NOMO-1 (cell line): Measurements from ENCODE around the gene SPSB1.
A peak's percentile ranks its signal among the peaks of the same experiment; 100 is the strongest.
"Not testable (repeated sequence)": the region's sequence is repeated elsewhere in the genome, so short reads cannot be mapped to it uniquely, and the experiment has no call there.

Experiments used
- DNase-seq, 2 experiments: peaks; one replicate each; lab custom pipeline; 2025; ENCODE audit not compliant: unreplicated experiment in 2 of 2; lab: John Stamatoyannopoulos, UW

Gene SPSB1

DNA sequence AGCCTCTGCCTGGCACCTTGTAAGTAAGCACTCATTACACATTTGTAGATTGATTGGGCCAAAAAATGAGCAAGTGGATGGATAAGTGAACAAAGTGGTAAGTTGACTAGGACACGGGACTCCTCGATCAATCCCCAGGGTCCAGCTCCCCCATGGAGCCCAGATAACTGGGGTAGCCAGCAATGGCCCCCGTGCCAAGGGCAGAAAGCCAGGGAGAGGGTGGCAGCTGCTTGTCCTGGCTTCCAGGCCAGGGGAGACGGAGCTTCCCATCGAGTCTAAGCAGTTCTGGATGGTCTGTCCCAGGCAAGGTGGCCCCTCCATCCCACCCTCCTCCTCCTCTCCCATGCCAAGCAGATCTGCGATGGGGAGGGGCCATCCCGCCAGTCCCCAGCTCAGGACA lies 91.4 kb downstream of the SPSB1 start:
- DNase-seq = no peak

DNA sequence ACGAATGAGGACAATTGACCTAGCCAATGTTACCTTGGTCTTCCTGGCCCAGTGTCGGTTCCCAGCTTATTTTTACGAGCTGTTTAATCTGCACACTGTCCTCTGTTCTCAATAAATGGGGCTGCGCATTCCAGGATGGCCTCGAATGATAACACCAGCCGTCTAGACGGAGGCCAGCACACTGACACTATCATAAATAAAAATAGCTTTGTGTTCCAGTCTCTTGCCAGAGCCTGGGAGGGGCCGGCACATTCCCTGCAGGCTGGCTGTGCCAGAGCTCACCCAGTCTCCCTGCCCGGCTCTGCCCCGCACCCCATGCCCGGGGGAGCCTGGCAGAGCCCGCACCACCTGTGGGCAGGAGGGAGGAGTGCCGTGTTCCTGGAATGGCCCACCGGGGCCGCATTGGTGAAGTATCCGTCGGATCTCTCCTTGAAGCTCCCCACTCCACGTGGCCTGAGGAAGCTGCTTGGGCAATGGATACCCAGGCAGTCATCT lies 92.1 kb downstream of the SPSB1 start:
- no peak for DNase-seq

DNA sequence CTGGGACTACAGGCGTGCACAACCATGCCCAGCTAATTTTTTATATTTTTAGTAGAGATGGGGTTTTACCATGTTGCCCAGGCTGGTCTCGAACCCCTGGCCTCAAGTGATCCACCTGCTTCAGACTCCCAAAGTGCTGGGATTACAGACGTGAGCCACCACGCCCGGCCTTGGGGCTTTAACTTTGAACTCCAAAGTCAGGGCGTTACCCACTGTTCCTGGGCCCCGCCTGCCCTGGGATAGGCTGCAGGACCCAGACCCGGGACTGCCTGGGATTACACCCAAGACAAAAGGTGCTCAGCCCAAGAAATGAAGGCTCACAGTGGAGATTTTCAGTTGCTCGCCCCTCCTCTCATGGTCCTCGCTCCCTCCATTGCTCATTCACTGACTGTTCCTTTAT lies 92.7 kb downstream of the SPSB1 start:
- DNase-seq = not testable (repeated sequence)

DNA sequence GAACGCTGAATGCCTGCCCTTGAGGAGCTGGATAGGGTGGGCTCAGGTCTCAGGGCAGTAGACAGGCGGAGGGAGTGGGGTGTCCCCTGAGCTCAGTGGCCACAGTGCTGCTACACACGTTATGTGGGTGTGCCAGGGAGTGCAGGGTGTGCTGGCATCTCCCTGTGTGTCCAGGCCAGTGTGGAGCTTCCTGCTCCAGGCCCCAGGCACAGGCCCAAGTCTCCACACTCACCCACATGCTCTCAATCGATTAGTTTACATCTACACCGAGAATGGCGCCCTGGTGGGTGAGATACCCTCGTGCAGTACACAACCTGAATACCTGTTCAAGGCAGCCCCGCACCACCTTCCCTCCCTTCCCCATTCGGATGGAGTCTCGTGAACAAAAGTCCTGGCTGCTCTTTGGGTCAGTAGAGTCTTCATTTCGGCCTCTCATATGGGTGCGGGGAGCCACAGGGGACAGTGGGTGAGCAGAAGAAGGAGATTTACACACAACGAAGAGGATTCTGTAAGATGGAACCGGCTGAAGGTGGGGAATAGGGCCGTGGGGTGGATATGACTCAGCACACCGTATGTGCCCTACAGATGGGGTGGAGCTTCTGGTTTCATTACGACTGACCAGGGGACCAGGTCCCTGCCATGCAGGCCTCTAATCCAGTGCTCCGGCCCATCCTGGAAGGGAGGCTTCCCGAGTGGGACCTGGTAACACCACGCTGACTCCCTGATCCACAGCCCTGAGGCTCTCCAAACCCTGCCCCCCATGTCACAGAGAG lies 93.3 kb downstream of the SPSB1 start:
- DNase-seq = no peak

DNA sequence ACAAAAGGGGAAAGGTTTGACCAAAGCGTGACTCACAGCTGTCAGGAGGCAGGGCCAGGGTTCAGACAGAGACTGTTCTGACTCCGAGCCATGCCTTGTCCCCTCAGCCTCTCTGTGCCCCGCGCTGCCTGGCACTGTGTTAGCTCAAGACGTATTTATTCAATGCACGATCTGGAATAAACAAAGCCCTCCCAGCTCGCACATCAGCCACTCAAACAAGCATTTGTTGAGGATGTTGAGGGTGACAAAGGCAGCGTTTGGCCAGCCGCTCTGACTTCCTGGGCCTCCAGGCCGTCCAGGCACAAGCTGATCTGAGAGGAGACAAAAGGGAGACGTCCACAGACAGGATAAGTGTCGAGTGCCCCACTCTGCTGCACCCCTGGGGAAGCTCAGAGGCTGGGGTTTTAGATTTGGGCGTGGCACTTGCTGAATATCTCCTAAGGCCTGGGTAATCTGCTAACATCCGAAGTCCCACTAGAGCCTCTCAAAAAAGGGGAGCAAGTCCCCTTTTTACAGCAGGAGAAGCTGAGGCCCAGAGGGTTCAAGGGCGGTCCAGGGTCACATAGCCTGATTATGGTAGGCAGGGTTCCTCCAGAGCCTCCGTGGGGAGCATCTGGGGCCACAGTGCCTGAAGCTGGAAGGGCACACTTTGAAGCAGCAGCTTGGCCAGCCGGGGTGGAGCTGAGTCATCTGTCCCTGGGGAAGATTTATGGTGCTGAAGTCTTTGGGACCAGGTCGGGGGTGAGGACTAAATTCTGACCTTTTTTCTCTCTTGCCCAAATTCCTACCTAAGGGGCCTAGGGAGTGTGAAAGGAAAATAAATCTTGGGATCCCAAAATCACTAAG lies 95.9 kb downstream of the SPSB1 start:
- no peak for DNase-seq

DNA sequence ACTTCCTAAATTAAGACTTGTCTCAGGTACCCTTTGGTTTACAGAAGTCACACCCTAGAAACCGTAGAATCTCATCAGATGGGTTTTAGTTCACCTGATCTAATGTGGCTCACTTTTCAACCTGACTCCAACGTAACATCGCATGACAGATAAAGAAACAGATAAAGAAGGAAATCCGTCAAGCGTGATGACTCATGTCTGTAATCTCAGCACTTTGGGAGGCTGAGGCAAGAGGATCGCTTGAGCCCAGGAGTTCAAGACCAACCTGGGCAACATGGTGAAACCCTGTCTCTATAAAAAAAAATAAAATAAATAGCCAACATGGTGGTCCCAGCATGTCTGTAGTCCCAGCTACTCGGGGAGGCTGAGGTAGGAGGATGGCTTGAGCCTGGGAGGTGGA lies 97.3 kb downstream of the SPSB1 start:
- no peak for DNase-seq

DNA sequence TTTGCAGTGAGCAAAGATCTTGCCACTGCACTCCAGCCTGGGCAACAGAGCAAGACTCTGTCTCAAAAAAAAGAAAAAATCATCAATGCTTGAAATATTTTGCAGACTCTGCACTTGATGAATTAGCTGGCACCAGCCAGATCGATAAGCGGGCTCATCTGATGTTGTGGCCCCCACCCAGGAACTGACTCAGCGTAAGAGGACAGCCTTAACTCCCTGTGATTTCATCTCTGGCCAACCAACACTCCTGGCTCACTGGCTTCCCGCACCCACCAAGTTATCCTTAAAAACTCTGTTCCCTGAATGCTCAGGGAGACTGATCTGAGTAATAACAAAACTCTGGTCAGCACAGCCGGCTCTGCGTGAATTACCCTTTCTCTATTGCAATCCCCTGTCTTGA lies 98.9 kb downstream of the SPSB1 start:
- no peak for DNase-seq

DNA sequence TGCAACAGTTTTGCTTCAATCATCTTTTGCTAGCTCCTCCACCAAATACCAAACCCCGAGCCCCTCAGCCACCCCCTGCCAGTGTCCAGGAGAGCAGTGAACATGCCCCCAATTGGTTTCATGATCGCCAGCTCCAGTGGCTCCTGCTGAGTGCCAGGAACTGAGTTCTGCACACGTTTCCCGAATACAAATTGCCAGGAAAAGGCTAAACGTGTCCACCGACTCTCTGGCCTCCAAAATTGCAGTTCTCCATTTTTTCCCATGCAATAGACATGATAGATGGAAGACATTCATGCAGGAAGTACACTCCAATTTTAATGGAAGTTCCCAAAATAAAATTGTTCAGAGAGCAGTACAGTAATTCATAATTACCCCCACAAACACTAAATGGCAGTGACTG lies 101.3 kb downstream of the SPSB1 start:
- DNase-seq = no peak

DNA sequence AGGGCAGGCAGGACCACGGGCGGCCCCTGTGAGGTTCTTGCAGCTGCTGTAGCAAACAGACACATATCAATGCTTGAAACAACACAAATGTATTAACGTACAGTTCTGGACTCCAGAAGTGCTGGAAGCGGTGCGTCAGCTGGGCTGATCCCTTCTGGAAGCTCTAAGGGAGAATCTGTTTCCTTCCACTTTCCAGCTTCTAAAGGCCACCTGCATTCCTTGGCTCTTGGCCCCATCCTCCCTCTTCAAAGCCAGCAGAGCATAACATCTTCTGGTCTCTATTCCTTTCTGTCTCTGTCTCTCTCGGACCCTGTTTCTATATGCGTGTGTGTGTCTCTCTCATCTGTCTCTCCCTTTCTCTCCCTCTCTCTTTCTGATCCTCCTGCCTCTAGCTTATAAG lies 102.3 kb downstream of the SPSB1 start:
- DNase-seq = no peak

DNA sequence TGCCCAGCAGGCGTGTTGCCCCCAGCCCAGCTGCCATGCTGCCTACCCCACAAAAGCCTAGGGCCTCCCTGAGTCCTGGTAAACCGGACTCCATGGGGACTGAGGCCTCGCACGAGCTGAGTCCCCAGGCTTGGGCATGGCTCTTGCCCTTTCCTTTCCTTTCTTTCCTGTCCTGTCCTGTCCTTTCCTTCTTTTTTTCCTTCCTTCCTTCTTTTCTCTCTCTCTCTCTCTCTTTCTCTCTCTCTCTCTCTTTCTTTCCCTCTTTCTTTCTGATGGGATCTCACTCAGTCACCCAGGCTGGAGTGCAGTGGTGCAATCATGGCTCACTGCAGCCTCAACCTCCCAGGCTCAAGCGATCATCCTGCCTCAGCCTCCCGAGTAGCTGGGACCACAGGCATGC lies 104.4 kb downstream of the SPSB1 start:
- no peak for DNase-seq

DNA sequence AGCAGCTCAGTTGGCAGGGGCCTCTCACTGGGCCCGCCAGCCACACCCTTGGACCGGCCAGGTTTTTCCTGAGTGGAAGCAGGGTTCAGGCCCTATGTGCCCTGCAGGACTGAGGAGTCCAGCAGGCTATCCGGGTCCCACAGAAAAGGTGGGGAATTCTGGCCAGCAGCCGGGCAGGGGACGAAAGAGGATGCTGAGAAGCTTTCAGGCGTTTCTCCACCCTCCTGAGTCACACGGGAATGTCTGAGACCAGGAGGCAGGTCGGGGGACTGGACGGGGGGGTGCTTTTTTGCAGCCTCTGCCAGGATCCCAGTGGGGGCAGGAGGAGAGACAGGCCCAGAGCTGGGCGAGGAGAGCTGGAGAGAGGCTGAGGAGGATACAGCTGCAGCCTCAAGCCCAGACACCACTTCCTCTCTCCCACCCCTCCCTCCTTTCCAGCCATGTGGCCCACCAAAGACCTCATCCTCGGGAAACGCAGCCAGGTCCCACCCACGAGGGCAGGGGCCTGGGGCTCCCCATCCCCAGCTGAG lies 105.4 kb downstream of the SPSB1 start:
- DNase-seq = no peak

DNA sequence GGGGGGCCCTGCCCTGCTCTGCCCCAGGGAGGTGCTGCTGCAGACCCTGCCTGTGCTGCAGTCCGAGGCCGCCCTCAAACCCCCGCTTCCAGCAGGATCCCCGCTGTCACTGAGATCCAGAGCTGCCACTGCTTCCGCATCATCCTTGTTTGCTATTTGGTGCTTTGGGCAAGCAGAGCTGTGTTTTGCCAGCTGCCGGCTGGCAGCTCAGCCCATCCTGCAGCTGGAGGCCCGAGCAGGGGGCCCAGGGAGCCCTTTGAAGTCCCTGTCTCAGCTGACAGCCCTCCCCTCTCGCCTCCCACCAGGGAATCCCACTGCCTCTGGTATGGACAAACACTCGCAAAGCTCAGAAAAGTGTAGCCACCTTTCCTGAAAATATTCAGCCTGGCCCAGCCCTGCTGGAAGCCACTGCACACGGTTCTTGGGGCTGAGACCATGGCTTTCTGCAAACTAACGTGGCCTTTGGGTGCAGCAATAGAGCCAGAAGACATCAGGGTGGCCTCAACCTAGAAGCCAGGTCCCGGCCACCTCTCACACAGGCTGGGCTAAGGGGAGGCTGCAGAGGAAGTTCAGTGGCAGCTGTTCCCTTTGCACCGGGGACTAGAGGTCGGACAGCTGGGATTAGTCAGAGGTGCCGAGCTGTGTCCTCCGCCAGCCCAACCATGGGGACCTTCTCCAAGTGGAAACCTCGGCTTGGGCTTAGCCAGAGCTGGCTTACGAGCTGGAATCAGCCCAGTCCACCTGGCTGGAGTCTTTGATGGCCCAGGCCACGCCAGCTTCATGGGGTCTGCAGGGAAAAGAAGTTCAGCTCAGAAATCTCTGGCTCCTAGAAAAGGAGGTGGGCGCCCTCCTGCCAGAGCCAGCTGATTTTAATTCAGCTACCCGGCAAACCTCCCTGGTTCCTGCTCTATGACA lies 107.1 kb downstream of the SPSB1 start:
- DNase-seq = no peak

DNA sequence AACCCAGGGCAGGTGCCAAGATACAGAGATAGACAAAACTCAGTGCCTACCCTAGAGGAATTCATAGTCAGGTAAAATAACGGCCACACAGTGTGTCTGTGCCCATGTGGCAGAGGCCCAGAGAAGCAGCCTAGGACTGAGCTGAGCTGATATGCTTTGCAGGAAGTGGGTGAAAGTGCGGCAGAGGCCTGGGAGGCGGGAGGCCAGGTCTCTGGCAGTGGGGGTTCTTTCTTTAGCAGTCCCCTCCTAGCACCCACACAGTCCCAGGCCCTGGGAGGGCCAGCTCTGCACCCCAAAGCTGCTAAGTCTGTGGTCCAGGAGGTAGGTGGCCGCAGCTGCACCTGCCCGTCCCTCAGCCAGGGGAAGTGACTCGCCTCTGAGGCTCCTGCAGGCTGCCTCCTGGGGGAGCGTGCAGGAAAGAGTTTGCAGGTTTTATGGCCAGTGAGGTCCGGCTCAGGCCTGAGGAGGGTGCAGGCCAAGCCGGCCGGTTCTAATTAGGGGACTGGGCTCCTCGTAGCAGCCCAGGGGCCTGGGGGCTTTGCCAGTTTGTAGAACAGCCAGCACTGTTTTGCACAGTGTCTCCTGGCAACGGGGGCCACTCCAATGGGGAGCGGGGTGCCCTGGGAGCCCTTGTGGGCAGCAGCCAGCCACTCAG lies 107.9 kb downstream of the SPSB1 start:
- DNase-seq = no peak

DNA sequence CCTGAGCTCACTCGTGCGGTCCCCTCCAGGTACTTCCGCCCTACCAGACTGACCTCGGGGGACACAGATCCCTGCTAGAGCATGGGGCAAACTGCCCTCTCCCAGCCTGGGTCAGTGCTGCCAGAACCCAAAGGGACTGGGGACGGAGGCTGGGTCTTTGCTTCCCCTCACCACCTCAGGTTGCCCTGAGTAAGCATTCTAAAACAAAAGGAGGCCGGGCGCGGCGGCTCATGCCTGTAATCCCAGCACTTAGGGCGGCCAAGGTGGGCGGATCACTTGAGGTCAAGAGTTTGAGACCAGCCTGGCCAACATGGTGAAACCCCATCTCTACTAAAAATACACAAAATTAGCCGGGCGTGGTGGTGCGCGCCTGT lies 108.4 kb downstream of the SPSB1 start:
- DNase-seq = no peak

DNA sequence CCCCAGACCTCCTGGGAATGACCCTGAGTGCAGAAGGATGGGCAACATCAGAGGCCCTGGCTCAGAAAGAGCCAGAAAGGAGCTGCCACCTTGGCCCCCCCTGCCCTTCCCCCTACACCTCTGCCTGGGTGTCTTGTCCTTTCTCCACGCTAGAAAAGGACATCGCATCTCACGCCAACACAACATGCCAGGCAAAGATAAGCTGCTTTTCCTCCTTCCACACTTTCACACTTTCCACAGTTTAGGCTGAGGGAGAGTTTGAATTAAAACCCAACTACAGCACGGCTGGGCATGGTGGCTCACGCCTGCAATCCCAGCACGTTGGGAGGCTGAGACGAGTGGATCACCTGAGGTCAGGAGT lies 109.5 kb downstream of the SPSB1 start:
- DNase-seq = no peak

DNA sequence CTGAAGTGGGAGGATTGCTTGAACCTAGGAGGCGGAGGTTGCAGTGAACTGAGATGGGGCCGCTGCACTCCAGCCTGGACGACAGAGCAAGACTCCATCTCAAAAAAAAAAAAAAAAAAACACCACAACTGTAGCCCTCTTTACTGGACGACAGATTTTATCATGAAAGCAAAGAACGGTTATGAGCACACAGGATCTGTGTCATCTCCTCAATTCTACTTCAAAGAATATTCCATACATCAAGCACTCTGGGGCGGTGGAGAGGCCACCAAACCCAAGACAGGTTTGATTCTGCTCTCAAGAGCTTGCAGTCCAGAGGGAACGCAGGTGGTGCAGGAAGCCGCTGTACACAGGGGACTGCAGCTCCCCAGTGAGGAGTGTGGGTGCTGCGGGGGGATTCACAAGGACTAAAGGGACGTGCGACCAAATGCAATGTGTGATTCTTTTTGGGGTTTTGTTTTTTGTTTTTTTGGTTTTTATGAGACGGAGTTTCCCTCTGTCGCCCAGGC lies 110.1 kb downstream of the SPSB1 start:
- DNase-seq = no peak

DNA sequence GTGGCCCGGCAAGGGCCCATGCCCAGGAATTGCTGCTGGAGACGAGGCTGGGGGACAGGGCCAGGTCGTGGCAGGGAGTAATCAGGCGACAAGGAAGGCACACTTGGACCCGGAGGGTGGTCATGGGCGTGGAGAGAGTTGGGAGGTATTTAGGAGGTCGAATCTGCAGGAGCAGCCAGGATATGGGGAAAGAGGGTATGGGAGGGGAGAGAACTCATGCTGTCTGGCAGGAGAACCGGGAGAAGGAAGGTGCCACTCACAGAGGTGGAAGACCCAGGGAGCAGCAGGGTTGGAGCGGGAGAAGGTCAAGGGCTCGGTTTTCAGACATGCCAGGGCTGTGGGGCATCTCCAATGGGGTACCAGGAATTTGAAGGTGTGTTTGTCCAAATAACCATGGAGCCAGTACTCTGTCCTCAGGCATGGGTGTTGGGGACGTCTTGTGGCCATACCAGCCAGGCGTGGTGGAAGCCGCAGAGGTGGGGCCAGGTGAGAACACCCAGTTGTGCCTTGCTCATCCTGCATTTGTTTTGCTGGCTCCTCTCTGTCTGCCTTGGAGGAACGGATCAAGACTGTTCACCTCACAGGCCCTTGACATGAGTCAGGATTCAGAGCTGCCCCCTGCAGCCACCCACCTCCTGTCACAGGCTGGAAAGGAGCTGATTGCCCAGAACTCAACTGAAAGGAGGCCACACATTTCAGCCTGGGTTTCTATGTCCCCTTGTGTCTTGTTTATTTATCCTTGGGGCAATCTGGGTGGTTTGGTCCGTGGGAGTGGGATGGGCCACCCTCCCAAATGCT lies 111.6 kb downstream of the SPSB1 start:
- no peak for DNase-seq

DNA sequence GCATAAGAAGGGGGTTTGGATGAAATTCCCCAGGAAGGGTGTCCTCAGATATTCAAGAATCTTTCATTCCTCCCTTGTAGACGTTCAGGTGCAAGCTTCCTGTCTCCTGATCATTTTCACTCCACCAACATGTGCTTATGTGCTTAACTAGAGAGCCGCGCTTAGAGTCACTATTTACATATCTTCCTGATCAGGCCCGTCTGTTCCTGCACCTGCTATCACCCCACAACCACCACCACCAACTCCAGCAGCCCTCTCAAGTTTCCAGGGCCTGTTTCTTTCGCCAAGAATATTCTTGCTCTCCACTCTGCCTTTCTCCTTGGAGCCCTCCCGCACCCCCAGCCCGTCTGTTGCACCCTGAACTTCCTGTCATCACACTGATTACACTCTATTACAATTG lies 113.4 kb downstream of the SPSB1 start:
- no peak for DNase-seq

DNA sequence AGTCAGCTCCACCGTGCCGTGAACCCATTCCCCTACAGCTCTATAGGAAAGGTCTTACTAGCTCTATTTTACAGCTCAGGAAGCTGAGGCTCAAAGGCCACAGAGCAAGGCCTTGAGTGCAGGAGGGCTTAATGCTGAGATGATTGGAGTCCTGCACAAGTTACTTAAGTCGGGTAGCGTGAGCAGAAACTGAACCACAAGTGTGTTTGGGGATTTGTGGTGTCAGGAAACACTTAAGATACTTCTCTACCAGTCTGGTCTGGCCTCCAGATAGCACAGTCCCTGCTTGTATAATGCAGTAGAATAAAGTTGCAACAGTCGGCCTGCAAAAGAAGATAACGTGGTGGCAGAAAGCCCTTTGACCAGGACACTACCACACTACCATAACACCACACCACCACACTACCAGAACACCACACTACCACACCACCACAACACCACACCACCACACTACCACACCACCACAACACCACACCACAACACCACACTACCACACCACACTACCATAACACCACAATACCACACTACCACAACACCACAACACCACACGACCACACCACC lies 118.1 kb downstream of the SPSB1 start:
- DNase-seq = peak; percentile 31 to 64
